Stimulated activated naive CD8-positive, alpha-beta T cell treated with anti-CD3 and anti-CD28 coated beads, Interleukin-15, Interleukin-2, amounts not matched to agents 100 U/mL and 50 U/mL, for 24 hours (primary cell): Measurements from ENCODE around the gene FBRS.
"Not testable (repeated sequence)": the region's sequence is repeated elsewhere in the genome, so short reads cannot be mapped to it uniquely, and the experiment has no call there.

Source experiments
- ATAC-seq: fragments of 150-1000 bp; cut with Tn5 transposase; one replicate; pipeline ENCODE4 v1.10.0; 2021
- DNase-seq: peaks from one replicate; pipeline ENCODE4 v3.0.0; 2021

FBRS gene

DNA sequence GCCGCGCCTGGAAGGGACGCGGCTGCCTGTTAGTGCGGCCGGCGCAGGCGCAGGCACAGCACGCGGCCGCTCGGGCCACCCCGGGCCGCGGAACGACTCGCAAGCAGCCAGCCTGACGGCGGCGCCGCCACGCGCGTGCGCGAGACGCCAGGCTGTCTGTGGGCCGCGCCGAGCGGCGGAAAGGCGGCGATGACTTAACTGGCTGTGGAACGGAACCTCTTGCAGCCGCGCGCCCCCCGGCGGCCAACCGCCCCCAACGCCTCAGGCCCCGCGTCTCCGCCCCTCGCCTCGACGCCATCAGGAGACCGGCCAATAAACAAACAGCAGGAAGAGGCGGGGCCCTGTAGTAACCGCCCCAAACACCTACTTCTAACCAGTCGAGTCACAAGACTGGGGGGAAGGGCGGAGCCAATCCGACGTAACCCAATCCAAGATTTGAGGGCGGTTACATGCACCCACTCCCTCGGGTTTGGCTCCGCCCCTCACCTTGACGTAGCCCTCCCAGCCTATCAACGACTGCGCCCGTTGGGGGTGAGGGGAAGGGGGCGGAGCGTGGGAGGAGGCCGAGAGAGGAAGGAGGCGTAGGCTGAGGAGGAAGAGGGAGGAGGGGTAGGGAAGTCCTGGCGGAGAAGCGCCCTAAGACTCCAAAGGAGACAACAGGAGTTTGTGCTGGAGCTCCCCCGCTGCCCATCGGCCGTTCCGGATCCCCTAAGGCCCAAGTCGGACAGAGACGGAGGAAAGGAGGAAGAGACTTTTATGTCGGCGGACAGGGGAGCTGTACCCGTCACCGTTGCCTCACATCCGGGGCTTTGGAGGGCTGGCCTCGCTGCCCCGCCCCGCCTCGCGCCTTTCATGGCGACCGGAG lies at the start of gene FBRS:
Gene FBRS (plus strand): TSS at position 566 of the 865 bp plus-strand sequence. CDS start 1,088 bp downstream, outside the sequence.
- peak; percentile 79 for ATAC-seq
- DNase-seq, result peak; percentile 100

DNA sequence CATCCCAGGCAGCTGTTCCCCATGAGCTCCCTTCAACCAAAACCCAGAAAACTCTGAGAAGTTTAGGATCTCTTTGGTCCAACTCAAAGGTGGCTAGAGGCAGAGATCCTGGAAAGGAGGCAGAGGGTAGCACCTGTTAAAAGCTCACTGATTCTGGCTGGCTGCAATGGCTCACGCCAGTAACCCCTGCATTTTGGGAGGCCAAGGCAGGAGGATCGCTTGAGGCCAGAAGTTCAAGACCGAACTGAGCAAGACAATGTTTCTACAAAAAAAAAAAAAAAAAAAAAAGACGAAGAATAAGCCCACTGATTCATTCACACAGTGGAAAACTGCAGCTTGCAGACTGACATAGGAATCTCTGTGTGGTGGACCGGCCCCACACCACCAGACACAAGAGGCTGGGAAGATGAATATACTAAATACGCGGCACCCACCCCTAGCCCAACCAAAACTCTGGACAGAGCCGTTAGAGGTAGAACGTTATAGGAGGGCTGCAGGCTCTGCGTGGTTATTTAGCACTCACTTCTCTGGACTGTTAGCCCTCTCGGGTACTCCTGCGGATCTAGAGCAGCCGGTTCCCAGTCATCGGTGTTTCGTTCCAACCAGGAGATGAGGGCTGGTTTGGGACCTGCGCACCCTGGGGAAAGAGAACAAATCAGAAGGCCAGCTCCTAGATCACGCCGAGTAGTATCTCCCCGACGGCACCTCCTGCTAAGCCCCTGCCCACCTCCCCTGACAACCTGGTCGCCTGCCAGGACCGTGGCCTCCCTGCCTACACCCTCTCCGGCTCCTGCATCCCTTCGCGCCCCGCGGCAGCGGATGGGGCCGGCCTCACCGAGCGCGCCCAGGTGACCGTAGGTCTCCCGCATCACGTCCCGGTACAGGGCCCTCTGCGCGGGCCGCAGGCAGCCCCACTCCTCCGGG lies 49.0 kb upstream of the FBRS start:
- peak; percentile 46 for ATAC-seq

DNA sequence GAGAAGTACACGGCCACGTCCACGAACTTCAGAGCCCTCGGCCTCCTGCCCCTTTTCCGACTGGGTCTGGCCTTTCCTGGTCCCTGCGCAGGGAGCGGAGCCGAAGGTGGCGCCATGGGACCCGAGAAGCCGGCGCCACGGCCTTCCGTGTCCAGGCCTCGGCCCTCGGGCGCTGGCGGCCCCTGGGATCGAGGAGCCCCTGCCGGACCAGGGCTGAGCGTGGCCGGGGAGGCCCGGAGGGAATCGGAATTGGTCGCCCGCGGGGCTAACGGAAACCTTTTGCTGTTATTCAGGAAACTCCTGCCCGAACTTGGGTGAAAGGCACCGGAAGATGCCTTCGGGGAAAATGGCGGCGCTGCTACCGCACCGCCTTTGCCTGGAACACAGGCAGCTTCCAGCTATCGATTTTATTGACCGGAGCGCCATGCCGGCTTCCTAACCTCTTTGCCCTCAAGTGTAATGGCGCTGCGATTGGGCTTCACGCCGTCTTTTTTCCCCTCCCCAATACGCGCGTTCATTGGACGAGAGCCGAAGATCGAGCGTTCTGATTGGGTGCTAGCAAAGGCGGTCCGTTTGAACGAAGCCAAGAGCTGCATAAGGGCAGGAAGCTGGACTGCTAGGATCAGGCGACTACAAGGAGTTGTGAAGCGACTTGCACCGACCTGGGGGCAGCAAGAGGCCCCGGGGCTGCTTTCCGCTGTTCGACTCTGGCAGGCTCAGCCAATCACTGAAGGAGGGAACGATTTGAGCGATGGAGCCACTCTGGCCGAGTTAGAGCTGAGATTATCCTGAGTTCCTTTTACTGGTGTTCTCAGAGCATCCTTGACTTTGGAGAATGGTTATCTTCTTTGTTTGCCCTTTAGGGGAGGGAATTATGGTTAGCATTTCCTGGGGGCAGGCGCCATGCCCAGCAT lies 48.0 kb upstream of the FBRS start, which contains the start of gene ZNF689:
Gene ZNF689 (minus strand): TSS at position 464 of the 914 bp plus-strand sequence. CDS start 348 bp downstream, at position 116.
- ATAC-seq, result peak; percentile 94
- DNase-seq, result peak; percentile 92

More for the DNA sequence above, 49.0 kb upstream of the FBRS start:
- DNase-seq, result peak; percentile 57

DNA sequence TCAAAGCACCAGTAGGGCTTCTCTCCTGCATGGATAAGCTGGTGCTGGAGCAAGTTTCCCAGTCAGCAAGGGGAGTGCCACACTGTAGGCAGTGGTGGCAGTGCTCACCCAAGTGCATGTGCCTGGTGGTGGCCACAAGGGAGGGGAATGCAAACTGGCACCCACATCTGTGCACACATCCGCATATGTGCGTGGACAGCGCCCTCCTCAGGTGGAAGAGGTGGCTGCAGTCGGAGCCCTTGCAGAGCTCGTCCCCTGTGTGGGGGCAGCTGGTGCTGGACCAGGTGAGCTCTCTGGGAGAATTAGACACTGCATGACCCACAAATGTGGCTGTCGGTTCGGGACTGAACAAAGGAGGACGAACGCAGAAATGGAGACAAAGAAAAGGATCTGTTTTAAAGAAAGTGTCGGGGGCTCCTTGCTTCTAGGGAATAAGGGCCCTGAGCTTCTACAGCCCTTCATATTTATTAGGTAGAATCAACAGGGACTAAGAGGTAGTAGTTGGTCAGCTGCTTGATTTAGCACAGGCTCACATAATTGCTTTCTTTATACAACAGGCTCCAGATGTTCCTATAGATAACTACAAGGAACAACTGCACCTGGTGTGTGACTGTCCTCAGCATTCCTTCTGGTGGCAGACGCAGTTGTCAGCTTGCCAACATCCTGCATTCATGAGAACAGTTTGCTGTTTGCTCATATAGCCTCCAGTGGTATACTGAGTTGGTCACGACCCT lies 42.7 kb upstream of the FBRS start:
- ATAC-seq, result peak; percentile 89

DNA sequence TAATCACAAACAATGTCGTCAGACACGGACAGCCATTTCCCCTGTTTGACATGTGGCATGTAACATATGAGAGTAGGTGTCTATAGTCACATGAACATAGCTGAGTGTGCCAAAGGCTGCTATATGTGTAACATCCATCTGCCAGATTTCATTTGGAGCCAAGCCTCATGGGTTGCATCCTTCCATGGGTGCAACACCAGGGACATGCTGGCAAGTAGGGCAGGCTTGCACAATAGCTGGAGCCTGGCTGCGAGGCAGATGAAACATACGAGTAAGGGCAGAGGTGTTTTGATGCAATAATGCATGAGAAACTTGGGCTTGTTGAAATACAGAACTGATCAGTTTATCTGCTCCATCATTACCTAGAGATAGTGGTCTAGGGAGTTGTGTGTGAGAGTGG lies 39.0 kb upstream of the FBRS start:
- no peak for DNase-seq
- no peak for ATAC-seq

More for the DNA sequence above, 42.7 kb upstream of the FBRS start:
- peak; percentile 90 for DNase-seq

DNA sequence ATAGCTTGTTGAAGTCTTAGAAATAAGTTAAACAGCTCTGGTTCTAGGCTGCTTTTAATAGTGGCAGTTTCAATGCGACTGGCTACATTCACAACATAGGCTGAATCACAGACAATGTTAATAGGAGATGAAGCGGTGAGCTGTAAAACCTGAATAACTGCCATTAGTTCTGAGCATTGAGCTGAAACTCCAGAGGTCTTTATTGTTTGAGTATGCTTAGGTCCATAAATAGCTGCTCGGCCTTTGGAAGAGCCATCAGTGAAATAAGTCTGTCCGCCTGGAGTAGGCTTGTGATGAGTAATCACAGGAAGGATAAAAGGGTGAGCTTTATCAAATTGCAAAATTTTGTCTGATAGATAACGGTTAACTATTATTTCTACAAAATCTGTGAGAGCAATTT lies 38.6 kb upstream of the FBRS start:
- DNase-seq (no peak), ATAC-seq (no peak)

DNA sequence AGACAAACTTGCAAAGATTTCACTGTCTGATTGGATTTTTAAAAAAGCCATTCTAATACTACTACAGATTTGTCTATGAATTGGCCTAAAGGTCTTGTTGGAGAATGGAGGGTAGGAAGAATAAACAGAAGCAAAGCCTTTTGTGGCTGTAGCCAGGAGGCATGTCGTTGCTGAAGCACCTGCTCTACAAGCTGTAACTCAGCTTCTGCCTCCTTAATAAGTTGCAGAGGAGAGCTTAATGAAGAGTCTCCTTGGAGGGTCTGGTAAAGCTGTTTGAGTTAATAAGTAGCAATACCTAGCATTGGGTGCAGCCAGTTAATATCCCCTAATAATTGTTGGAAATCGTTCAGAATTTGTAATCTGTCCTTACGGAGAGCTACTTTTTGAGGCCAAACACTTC lies 38.1 kb upstream of the FBRS start:
- ATAC-seq (no peak), DNase-seq (no peak)

DNA sequence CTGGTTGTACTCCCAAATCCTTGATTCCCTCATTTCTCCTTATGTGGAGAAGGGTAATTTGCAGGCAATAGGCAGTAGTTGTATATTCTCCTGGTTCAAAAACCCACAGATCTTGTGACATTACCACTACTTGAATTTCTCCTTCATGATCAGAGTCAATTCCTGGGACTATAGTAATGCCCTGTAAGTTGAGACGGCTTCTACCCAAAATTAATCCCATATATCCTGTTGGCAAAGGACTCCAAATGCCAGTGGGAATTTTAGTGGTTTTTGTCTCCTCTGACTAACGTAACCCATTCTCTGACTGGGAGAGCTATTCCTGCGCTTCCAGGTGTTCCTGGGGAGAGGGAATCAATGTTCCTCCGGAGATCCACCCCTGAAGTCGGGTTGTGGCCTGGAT lies 36.5 kb upstream of the FBRS start:
- DNase-seq (no peak), ATAC-seq (no peak)

DNA sequence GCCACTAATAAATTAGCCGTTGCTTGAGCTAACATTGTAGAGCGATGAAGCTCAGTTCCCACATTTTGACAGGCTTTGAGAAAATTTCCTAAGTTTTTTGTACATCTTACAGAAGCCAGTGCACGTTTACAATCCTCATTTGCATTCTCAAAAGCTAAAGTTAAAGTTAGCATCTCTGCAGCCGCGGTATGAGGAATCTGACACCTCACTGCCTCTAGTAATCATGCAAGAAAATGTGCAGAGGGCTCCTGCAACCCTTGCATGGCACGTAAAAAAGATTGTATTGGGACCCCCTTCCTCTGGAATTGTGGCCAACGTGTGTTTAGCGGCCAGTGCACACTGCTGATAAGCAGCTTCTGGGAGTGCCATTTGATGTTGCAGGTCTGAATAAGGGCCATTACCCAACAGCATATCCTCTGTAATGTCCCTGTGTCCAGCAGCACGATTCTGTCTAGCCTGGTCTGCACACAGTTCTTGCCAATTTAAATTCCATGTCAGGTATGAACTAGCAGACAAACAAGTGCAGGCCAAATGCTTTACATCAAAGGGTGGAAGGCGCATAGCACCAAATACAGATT lies 35.7 kb upstream of the FBRS start:
- ATAC-seq (no peak), DNase-seq (no peak)

DNA sequence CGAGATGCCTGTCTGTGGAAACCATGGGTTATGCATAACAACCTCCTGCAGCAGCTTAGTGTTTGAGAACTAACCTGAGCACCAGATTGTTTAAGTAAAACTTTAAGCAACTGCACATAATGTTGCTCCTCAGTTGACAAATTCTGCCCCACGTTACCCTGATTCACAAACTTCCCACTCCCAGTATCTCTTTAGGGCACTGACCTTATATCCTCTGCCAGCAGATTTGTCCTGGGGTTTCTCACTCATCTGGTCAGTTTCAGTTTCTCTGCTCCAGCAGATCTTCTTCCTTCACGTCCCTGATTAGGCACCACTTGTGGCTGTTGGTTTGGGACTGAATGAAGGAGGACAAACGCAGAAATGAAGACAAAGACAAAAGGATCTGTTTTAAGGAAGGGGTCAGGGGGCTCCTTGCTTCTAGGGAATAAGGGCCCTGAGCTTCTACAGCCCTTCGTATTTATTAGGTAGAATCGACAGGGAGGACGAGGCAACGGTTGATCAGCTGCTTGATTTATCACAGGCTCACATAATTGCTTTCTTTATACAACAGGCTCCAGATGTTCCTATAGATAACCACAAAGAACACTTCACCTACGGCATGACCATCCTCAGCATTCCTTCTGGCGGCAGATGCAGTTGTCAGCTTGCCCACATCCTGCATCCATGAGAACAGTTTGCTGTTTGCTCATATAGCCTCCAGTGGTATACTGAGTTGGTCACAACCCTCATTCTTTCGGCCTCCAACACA lies 34.5 kb upstream of the FBRS start:
- ATAC-seq (no peak), DNase-seq (no peak)

DNA sequence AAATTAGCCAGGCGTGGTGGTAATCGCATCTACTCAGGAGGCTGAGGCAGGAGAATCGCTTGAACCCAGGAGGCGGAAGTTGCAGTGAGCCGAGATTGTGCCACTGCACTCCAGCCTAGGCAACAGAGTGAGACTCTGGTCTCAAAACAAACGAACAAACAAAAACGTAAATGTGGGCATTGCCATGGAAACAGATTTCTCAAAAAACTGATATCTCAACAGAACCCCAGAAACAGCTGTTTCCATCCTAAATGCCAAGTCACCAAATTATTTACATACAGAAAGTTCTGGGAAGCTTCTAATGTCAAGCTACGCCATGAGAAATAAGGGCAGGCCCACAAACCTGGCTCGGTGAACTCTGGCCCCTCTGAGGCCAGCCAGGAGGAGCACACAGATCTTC lies 32.0 kb upstream of the FBRS start:
- no peak for ATAC-seq
- no peak for DNase-seq

DNA sequence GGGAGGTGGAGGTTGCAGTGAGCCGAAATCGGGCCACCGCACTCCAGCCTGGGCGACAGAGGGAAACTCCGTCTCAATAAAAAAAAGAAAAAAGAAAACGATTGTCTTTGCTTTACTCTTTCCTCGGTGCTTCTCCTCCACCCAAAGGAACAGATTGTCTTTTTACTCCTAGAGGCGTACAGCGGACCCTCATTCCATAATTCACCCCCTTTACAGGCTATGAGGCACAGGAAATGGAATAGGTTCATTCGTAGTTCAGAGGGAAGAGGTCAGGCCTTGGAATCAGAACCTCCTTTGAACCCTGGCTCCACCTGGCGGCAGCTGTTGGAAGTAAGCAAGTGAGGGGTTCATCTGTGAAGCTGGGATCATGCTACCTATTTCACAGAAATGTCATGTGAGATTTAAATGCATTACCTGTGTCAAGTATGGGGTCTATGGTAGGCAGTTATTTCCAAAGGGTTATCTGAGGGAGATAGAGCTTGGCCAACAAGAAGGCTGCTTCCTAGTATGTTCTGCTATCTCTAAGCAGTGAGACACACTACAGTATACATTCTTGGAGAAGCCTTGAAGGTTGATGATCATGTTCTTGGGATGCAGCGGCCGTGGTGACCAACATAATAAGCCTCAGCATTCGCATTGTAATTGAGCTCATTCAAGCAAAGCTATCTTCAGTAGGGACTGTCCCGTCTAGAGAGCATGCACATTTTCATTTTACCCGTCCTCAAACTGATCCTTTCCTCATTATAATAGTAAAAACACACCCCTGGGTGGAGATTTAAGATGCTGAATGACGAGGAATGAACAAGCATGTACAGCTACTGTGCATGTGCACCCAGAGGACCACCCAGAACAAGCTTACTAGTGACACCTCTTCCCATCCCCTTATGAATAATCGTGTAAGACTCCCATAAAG lies 29.3 kb upstream of the FBRS start:
- peak; percentile 89 for ATAC-seq
- DNase-seq, result peak; percentile 95

DNA sequence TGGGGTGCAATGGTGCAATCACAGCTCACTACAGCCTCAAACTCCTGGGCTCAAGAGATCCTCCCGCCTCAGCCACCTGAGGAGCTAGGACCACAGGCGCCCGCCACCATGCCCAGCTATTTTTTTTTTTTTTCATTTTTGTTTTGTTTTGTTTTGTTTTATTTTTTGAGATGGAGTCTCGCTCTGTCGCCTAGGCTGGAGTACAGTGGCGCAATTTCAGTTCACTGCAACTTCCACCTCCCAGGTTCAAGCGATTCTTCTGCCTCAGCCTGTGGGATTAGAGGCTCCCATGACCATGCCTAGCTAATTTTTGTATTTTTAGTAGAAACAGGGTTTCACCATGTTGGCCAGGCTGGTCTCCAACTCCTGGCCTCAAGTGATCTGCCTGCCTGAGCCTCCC lies 25.8 kb upstream of the FBRS start:
- not testable (repeated sequence) for DNase-seq, ATAC-seq

DNA sequence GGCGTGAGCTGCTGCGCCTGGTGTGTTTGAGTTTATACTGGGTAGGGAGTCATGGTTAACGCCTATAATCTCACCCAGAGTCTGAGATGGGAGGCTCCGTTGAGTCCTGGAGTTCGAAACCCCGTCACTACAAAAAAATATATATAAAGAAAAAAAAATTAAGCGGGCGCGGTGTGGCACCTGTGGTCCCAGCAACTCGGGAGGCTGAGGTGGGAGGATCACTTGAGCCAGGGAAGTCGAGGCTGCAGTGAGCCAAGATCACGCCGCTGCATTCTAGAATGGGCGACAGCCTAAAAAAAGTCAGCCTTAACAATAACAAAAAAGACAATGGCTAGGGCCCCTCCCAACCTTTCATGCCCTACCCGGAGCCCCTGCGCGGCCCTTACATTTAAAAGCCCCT lies 24.7 kb upstream of the FBRS start:
- no peak for ATAC-seq
- no peak for DNase-seq

DNA sequence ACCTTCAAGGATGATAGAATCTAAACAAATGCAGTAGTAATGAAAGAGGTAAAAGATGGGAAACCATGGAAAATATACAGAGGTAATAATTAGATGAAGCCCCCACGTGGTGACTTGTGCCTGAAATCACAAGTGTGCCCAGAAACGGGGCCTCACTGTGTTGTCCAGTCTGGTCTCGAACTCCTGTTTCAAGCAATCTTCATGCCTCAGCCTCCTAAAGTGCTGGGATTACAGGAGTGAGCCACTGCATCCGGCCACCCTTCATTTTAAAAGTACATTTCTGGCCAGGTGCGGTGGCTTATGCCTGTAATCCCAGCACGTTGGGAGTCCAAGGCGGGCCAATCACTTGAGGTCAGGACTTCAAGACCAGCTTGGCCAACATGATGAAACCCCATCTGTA lies 21.6 kb upstream of the FBRS start:
- no peak for DNase-seq
- no peak for ATAC-seq

DNA sequence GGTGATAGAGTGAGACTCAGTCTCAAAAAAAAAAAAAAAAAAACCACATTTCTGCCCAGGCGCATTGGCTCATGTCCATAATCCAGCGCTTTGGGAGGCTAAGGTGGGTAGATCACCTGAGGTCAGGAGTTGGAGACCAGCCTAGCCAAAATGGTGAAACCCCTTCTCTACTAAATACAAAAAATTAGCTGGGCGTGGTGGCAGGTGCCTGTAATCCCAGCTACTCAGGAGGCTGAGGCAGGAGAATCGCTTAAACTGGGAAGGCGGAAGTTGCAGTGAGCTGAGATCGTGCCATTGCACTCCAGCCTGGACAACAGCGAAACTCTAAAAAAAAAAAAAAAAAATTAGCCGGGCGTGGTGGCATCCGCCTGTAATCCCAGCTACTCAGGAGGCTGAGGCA lies 21.1 kb upstream of the FBRS start:
- not testable (repeated sequence) for DNase-seq, ATAC-seq

DNA sequence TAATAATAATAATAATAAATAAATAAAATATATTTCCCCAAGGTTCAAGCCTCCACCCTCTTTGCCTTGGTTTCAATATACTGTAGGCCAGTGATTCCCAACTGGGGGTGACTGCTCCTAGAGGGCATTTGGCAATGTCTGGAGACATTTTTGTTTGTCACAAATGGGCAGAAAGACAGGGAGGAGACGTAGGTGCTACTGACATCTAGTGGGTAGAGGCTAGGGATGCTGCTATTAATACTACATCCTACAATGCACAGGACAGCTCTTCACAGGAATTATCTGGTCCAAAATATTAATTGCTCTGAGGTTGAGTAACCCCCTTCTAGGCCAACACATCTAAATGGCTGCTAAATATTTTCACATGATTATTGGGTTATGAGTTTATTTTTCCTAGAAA lies 20.3 kb upstream of the FBRS start:
- ATAC-seq (no peak), DNase-seq (no peak)

DNA sequence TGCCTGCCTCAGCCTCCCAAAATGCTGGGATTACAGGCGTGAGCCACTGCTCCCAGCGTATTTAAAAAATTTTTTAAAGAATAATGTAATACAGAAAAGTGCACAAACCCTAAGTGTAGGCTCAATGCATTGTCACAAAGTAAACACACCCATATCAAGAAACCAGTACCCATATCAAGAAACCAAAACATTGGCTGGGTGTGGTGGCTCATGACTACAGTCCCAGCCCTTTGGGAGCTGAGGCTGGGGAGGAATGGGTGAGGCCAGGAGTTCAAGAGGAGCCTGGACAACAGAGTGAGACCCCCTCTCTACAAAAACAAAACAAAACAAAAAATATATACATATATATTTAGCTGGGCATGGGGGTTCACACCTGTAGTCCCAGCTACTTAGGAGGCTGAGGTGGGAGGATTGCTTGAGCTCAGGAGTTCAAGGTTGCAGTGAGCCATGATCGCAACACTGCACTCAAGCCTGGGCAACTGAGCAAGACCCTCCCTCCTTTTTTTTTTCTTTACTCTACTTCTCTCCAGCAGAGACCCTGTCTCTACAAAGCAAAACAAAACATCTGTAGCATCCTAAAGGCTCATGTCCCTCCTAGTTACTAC lies 16.8 kb upstream of the FBRS start:
- ATAC-seq (no peak), DNase-seq (no peak)
